GM12892 (cell line): ENCODE data around the gene CLEC16A.

ENCODE experiments used
- POLR2A ChIP-seq: IDR thresholded peaks from 2 replicates; pipeline ENCODE4 v1.6.1; 2011; ENCODE audit warnings: low read depth, low read length, control low read depth
- POLR2AphosphoS5 ChIP-seq: IDR thresholded peaks from 2 replicates; pipeline ENCODE4 v1.6.1; 2011; ENCODE audit warnings: low read depth, low read length, control low read depth
- TAF1 ChIP-seq: IDR thresholded peaks from 2 replicates; pipeline ENCODE4 v1.6.1; 2011; ENCODE audit warnings: low read depth, mild to moderate bottlenecking, control low read depth, low read length, borderline replicate concordance

DNA sequence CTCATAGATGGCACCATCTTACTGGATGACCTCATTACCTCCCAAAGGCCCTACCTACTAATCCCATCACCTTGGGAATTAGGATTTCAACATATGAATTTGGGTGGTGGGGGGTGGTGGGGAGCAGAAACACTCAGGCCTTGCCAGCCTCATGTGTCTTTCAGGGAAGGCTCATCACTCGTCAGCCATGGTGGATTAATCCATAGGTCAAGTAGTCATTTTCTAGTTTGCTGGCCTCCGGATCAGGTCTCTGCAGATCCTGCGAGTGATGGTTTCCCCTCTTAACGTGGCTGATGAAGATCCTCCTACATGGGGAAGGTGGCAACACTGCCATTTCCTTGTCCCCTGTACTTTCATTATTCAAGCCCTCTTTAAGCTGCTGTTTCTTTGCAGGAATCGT lies 101.1 kb downstream of the CLEC16A start:
- TF ChIP-seq POLR2AphosphoS5, result no peak
- no peak for TF ChIP-seq POLR2A
- TF ChIP-seq TAF1, result no peak
